Glomerular endothelial cell (primary cell): ENCODE results near the gene RPS6KC1. TPM values are rescaled to one million over a fixed set of nuclear protein-coding genes. Genes with fewer than 3 reads are reported as not detected.
A peak's percentile ranks its signal among the peaks of the same experiment; 100 is the strongest.
"Not testable (repeated sequence)": the region's sequence is repeated elsewhere in the genome, so short reads cannot be mapped to it uniquely, and the experiment has no call there.

Source experiments
- DNase-seq: peaks from one replicate; pipeline ENCODE4 v3.0.0-alpha.2; 2011; ENCODE audit warnings: low read depth, low spot score; ENCODE audit errors: extremely low read depth
- total RNA-seq: library from RNA; depleted of rRNA; stranded (reverse); fragments of >200 nt; gene quantifications from 2 replicates; pipeline ENCODE4 v1.2.3, GENCODE V29; 2015

RPS6KC1 gene
- total RNA-seq, 1 donor from 2014 or later: 18.4 TPM

GRCh38 chr1:213104604-213105003 lies 53.6 kb downstream of the RPS6KC1 start:
- no peak for DNase-seq

- no peak for DNase-seq
These were observed 55.3 kb downstream of the RPS6KC1 start for GRCh38 chr1:213106298-213106697.

GRCh38 chr1:213107613-213108012 lies 56.6 kb downstream of the RPS6KC1 start:
- DNase-seq: no peak

- DNase-seq: no peak
These were observed 59.6 kb downstream of the RPS6KC1 start for GRCh38 chr1:213110349-213111300.

- no peak for DNase-seq
These were observed 60.5 kb downstream of the RPS6KC1 start for GRCh38 chr1:213111502-213111901.

- DNase-seq: not testable (repeated sequence)
These were observed 61.7 kb downstream of the RPS6KC1 start for GRCh38 chr1:213112723-213113122.

- DNase-seq: not testable (repeated sequence)
These were observed 66.7 kb downstream of the RPS6KC1 start for GRCh38 chr1:213117699-213118180.

GRCh38 chr1:213119794-213120193 lies 68.8 kb downstream of the RPS6KC1 start:
- no peak for DNase-seq

GRCh38 chr1:213120386-213120785 lies 69.3 kb downstream of the RPS6KC1 start:
- DNase-seq: no peak

- no peak for DNase-seq
These were observed 69.9 kb downstream of the RPS6KC1 start for GRCh38 chr1:213120961-213121360.

GRCh38 chr1:213122514-213122929 lies 71.5 kb downstream of the RPS6KC1 start:
- DNase-seq: peak; percentile 68

GRCh38 chr1:213123087-213123486 lies 72.0 kb downstream of the RPS6KC1 start:
- no peak for DNase-seq

- DNase-seq: peak; percentile 41
These were observed 72.5 kb downstream of the RPS6KC1 start for GRCh38 chr1:213123536-213123935.

GRCh38 chr1:213124590-213124989 lies 73.5 kb downstream of the RPS6KC1 start:
- no peak for DNase-seq

- DNase-seq: no peak
These were observed 74.6 kb downstream of the RPS6KC1 start for GRCh38 chr1:213125643-213126042.

GRCh38 chr1:213127074-213127473 lies 76.0 kb downstream of the RPS6KC1 start:
- DNase-seq: no peak

- no peak for DNase-seq
These were observed 81.0 kb downstream of the RPS6KC1 start for GRCh38 chr1:213131851-213132655.

GRCh38 chr1:213135572-213135971 lies 84.5 kb downstream of the RPS6KC1 start:
- no peak for DNase-seq

- DNase-seq: no peak
These were observed 85.3 kb downstream of the RPS6KC1 start for GRCh38 chr1:213136190-213136917.

GRCh38 chr1:213138391-213138790 lies 87.3 kb downstream of the RPS6KC1 start:
- DNase-seq: no peak

GRCh38 chr1:213138892-213139291 lies 87.9 kb downstream of the RPS6KC1 start:
- no peak for DNase-seq
